ENCODE data around the gene CELSR1.

CELSR1 gene

DNA sequence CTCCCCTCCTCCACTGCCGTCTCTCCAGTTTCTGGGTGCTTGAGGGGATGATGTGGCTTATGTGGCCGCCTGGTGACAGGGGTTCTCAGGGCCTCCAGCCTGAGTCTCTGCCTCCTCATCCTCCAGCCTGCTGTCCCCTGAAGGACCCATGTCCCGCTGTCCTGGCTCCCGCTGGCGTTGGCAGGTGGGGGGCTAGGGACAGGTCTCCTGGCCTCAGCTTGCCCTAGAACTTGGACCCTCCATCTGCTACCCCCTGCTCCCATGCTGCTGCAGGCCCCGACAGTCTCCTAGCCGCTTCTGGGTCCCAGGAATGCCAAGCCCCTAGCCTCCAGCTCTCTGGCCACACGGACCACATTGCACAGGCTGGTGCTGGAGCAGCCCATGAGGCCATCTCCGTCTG lies 13.9 kb upstream of the CELSR1 start:
- Histone ChIP-seq H4K8ac (ENCODE audit: low read depth, low read length) (no peak overlapping the region), H3K9ac (ENCODE audit: low read depth, low read length, poor library complexity) (no peak overlapping the region), H3K9me3 (replicated peaks in 1 of 2; ENCODE audit: control insufficient read depth in 2 of 2, insufficient read depth in 1 of 2, low read depth in 1 of 2, low read length in 2 of 2) (peaks cover 5 to 8% of the 10 kb centered on the region in 2 donors), H3K79me1 (ENCODE audit: low read depth, low read length) (peaks cover 2% of the 10 kb centered on the region), H3K14ac (ENCODE audit: low read length) (no peak overlapping the region), H3K4me2 (ENCODE audit: insufficient read depth, low read length, poor library complexity, severe bottlenecking) (no peak overlapping the region), H3K27me3 (ENCODE audit: control insufficient read depth in 3 of 3, insufficient read depth in 3 of 3, low read depth in 1 of 3, low read length in 3 of 3) (peaks cover 0 to 4% (median 0%) of the 10 kb centered on the region in 3 experiments), H2AFZ (ENCODE audit: low read length) (no peak overlapping the region), H2BK5ac (ENCODE audit: low read length) (no peak overlapping the region), H3K23ac (ENCODE audit: low read depth, low read length, poor library complexity) (no peak overlapping the region), H3K4ac (ENCODE audit: low read length) (no peak overlapping the region), H3K18ac (ENCODE audit: low read length) (no peak overlapping the region), H2BK120ac (ENCODE audit: low read depth, low read length) (no peak overlapping the region), H2BK12ac (ENCODE audit: low read length) (no peak overlapping the region), H2BK15ac (ENCODE audit: low read length) (no peak overlapping the region), H3K4me3 (ENCODE audit: low read length in 2 of 2) (no peak overlapping the region), H3K4me1 (ENCODE audit: control insufficient read depth in 2 of 2, insufficient read depth in 1 of 2, low read depth in 1 of 2, low read length in 2 of 2) (peaks cover 9 to 10% of the 10 kb centered on the region in 2 donors), H2AK5ac (ENCODE audit: low read depth, low read length) (peak overlapping the region; percentile 32), H3K27ac (replicated peaks; ENCODE audit: low read length) (no peak overlapping the region), H3K36me3 (replicated peaks in 1 of 2; ENCODE audit: control insufficient read depth in 2 of 2, insufficient read depth in 2 of 2, low read length in 2 of 2) (no peaks in the 10 kb centered on the region), H4K91ac (ENCODE audit: low read depth, low read length, poor library complexity) (no peak overlapping the region)
- no peak for DNase-seq (ENCODE audit: low spot score)
- no CpG with 5 or more reads among the region's 9 CpGs for WGBS, 2 donors (ENCODE audit: extremely low coverage in 2 of 2, insufficient read length in 2 of 2, insufficient replicate concordance in 1 of 2)

GRCh38 chr22:46549971-46550641 lies 12.7 kb upstream of the CELSR1 start:
- no CpG with 5 or more reads among the region's 17 CpGs for WGBS, 2 donors (ENCODE audit: extremely low coverage in 2 of 2, insufficient read length in 2 of 2, insufficient replicate concordance in 1 of 2)
- H3K9me3 ChIP-seq (replicated peaks in 1 of 2; ENCODE audit: control insufficient read depth in 2 of 2, insufficient read depth in 1 of 2, low read depth in 1 of 2, low read length in 2 of 2): peaks cover 5 to 8% of the 10 kb centered on the region in 2 donors
- H3K4me1 ChIP-seq (ENCODE audit: control insufficient read depth in 2 of 2, insufficient read depth in 1 of 2, low read depth in 1 of 2, low read length in 2 of 2): peaks cover 9 to 10% of the 10 kb centered on the region in 2 donors
- no peak for DNase-seq (ENCODE audit: low spot score)
- no peak overlapping the region for H3K23ac ChIP-seq (ENCODE audit: low read depth, low read length, poor library complexity)
- H2AFZ ChIP-seq (ENCODE audit: low read length): no peak overlapping the region
- peaks cover 0 to 4% (median 0%) of the 10 kb centered on the region in 3 experiments for H3K27me3 ChIP-seq (ENCODE audit: control insufficient read depth in 3 of 3, insufficient read depth in 3 of 3, low read depth in 1 of 3, low read length in 3 of 3)
- no peak overlapping the region for H4K91ac ChIP-seq (ENCODE audit: low read depth, low read length, poor library complexity)
- peaks cover 2% of the 10 kb centered on the region for H3K79me1 ChIP-seq (ENCODE audit: low read depth, low read length)
- H3K4ac ChIP-seq (ENCODE audit: low read length): no peak overlapping the region
- no peak overlapping the region for H2BK120ac ChIP-seq (ENCODE audit: low read depth, low read length)
- H3K27ac ChIP-seq (replicated peaks; ENCODE audit: low read length): no peak overlapping the region
- H4K8ac ChIP-seq (ENCODE audit: low read depth, low read length): no peak overlapping the region
- H2BK12ac ChIP-seq (ENCODE audit: low read length): no peak overlapping the region
- H3K14ac ChIP-seq (ENCODE audit: low read length): peak overlapping the region; percentile 60
- H2AK5ac ChIP-seq (ENCODE audit: low read depth, low read length): peak overlapping the region; percentile 39
- no peak overlapping the region for H2BK5ac ChIP-seq (ENCODE audit: low read length)
- no peak overlapping the region for H3K9ac ChIP-seq (ENCODE audit: low read depth, low read length, poor library complexity)
- no peak overlapping the region for H3K4me3 ChIP-seq (ENCODE audit: low read length in 2 of 2)
- H2BK15ac ChIP-seq (ENCODE audit: low read length): no peak overlapping the region
- H3K18ac ChIP-seq (ENCODE audit: low read length): peak overlapping the region; percentile 36
- no peak overlapping the region for H3K4me2 ChIP-seq (ENCODE audit: insufficient read depth, low read length, poor library complexity, severe bottlenecking)
- no peaks in the 10 kb centered on the region for H3K36me3 ChIP-seq (replicated peaks in 1 of 2; ENCODE audit: control insufficient read depth in 2 of 2, insufficient read depth in 2 of 2, low read length in 2 of 2)

DNA sequence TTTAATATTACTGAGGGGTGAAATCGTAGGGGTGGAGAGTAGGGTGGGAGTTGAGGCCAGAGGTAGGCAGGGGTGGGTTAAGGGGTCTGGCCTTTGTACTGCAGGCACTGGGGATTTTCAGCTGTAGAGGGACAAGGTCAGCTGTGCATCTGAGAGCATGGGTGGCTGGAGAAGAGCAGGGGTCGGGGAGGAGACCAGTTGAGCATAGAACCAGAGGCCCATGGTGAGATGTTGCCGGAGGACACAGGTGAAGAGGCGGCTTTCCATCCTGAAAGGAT lies 12.1 kb upstream of the CELSR1 start:
- Histone ChIP-seq H3K18ac (ENCODE audit: low read length) (no peak overlapping the region), H3K9ac (ENCODE audit: low read depth, low read length, poor library complexity) (no peak overlapping the region), H3K27ac (replicated peaks; ENCODE audit: low read length) (no peak overlapping the region), H3K36me3 (replicated peaks in 1 of 2; ENCODE audit: control insufficient read depth in 2 of 2, insufficient read depth in 2 of 2, low read length in 2 of 2) (no peaks in the 10 kb centered on the region), H4K8ac (ENCODE audit: low read depth, low read length) (no peak overlapping the region), H2BK5ac (ENCODE audit: low read length) (no peak overlapping the region), H2AFZ (ENCODE audit: low read length) (no peak overlapping the region), H3K4me1 (ENCODE audit: control insufficient read depth in 2 of 2, insufficient read depth in 1 of 2, low read depth in 1 of 2, low read length in 2 of 2) (peaks cover 9 to 10% of the 10 kb centered on the region in 2 donors), H2BK12ac (ENCODE audit: low read length) (no peak overlapping the region), H3K23ac (ENCODE audit: low read depth, low read length, poor library complexity) (no peak overlapping the region), H3K79me1 (ENCODE audit: low read depth, low read length) (peaks cover 2% of the 10 kb centered on the region), H3K4me2 (ENCODE audit: insufficient read depth, low read length, poor library complexity, severe bottlenecking) (no peak overlapping the region), H3K14ac (ENCODE audit: low read length) (no peak overlapping the region), H3K9me3 (replicated peaks in 1 of 2; ENCODE audit: control insufficient read depth in 2 of 2, insufficient read depth in 1 of 2, low read depth in 1 of 2, low read length in 2 of 2) (peaks cover 5 to 8% of the 10 kb centered on the region in 2 donors), H2AK5ac (ENCODE audit: low read depth, low read length) (peak overlapping the region; percentile 63), H4K91ac (ENCODE audit: low read depth, low read length, poor library complexity) (no peak overlapping the region), H2BK120ac (ENCODE audit: low read depth, low read length) (no peak overlapping the region), H3K27me3 (ENCODE audit: control insufficient read depth in 3 of 3, insufficient read depth in 3 of 3, low read depth in 1 of 3, low read length in 3 of 3) (no peaks in the 10 kb centered on the region), H2BK15ac (ENCODE audit: low read length) (no peak overlapping the region), H3K4ac (ENCODE audit: low read length) (no peak overlapping the region), H3K4me3 (ENCODE audit: low read length in 2 of 2) (no peak overlapping the region)
- no peak for DNase-seq (ENCODE audit: low spot score)
- no CpG with 5 or more reads among the region's 4 CpGs for WGBS, 2 donors (ENCODE audit: extremely low coverage in 2 of 2, insufficient read length in 2 of 2, insufficient replicate concordance in 1 of 2)

GRCh38 chr22:46547883-46548244 lies 10.4 kb upstream of the CELSR1 start:
- Histone ChIP-seq H2AK5ac (ENCODE audit: low read depth, low read length) (no peak overlapping the region), H3K14ac (ENCODE audit: low read length) (no peak overlapping the region), H3K18ac (ENCODE audit: low read length) (no peak overlapping the region), H4K8ac (ENCODE audit: low read depth, low read length) (no peak overlapping the region), H3K4ac (ENCODE audit: low read length) (no peak overlapping the region), H2BK12ac (ENCODE audit: low read length) (no peak overlapping the region), H2AFZ (ENCODE audit: low read length) (peak overlapping the region; percentile 65), H2BK5ac (ENCODE audit: low read length) (no peak overlapping the region), H3K4me3 (ENCODE audit: low read length in 2 of 2) (no peak overlapping the region), H3K27ac (replicated peaks; ENCODE audit: low read length) (no peak overlapping the region), H3K36me3 (replicated peaks in 1 of 2; ENCODE audit: control insufficient read depth in 2 of 2, insufficient read depth in 2 of 2, low read length in 2 of 2) (no peaks in the 10 kb centered on the region), H2BK120ac (ENCODE audit: low read depth, low read length) (no peak overlapping the region), H2BK15ac (ENCODE audit: low read length) (no peak overlapping the region), H3K9me3 (replicated peaks in 1 of 2; ENCODE audit: control insufficient read depth in 2 of 2, insufficient read depth in 1 of 2, low read depth in 1 of 2, low read length in 2 of 2) (peaks cover 2 to 5% of the 10 kb centered on the region in 2 donors), H3K4me2 (ENCODE audit: insufficient read depth, low read length, poor library complexity, severe bottlenecking) (no peak overlapping the region), H3K4me1 (ENCODE audit: control insufficient read depth in 2 of 2, insufficient read depth in 1 of 2, low read depth in 1 of 2, low read length in 2 of 2) (peaks cover 9 to 10% of the 10 kb centered on the region in 2 donors), H3K9ac (ENCODE audit: low read depth, low read length, poor library complexity) (no peak overlapping the region), H3K27me3 (ENCODE audit: control insufficient read depth in 3 of 3, insufficient read depth in 3 of 3, low read depth in 1 of 3, low read length in 3 of 3) (no peaks in the 10 kb centered on the region), H3K79me1 (ENCODE audit: low read depth, low read length) (no peaks in the 10 kb centered on the region), H4K91ac (ENCODE audit: low read depth, low read length, poor library complexity) (no peak overlapping the region), H3K23ac (ENCODE audit: low read depth, low read length, poor library complexity) (no peak overlapping the region)
- DNase-seq (ENCODE audit: low spot score): no peak
- no CpG with 5 or more reads among the region's 3 CpGs for WGBS, 2 donors (ENCODE audit: extremely low coverage in 2 of 2, insufficient read length in 2 of 2, insufficient replicate concordance in 1 of 2)

All from neuronal stem cell (in vitro differentiated cells).